ENCODE results near the gene MAST4. TPM values are rescaled to one million over a fixed set of nuclear protein-coding genes. Genes with fewer than 3 reads are reported as not detected.

Gene MAST4
- total and polyA plus RNA-seq, 2 of the 8 experiments (the other 6 are each of a cell fraction or from before 2014, with no cell fraction given), result 1.5 to 2.6 TPM

DNA sequence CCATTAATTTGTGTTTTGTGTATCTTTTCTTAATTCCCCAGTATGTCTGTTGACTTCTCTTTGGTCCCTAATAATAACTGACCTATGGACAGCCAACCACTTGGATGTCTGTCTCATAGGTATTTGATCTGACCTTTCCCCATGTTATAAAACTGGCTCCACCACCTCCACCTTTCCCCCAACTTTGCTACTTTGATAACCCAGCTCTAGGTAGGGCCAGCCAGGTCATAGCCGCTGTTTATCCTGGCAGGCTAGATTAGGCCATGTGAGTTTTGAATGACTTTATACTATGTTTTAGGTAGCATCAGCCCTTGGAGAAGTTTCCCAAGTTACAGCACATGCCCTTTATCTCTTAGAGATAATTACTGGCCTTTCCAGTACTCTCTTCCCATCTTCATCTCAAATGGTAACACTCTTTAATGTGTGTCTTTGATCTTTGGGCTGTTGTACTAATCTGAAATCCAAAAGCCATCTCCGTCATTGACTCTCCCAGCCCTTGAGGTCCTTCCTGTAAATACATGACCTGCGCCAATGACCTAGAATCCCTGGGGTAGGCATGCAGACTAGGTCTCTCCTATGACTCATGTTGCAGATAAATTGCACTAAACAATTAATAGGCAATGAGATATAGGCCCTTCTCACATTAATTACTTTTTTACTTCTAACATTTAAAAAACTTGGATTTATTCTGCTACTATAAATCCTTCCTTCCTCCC, 447.8 kb downstream of the MAST4 start (continued):
- TF ChIP-seq RXRA (IDR thresholded peaks at IDR 0.05; ENCODE audit: insufficient read depth, low read depth, low read length), result no peak
- no peak for TF ChIP-seq HDAC2 (IDR thresholded peaks at IDR 0.05; ENCODE audit: borderline replicate concordance in 1 of 2, low read depth in 2 of 2, low read length in 2 of 2)
- no peak for TF ChIP-seq BCL11A (IDR thresholded peaks at IDR 0.05; ENCODE audit: low read depth in 2 of 2, low read length in 2 of 2)

Data from H1 (cell line).